Measurements from ENCODE around the gene SPATA13.

GRCh38 chr13:24308488-24309020, 148.0 kb downstream of the SPATA13 start:
- TF ChIP-seq OSR1 (CRISPR knock-in tag; IDR thresholded peaks at IDR 0.05) = no peak
- no peak for TF ChIP-seq PATZ1 (CRISPR knock-in tag; IDR thresholded peaks at IDR 0.05; ENCODE audit: borderline replicate concordance)
- no peak for TF ChIP-seq SNAI2 (CRISPR knock-in tag; IDR thresholded peaks at IDR 0.05)
- TF ChIP-seq ARNTL (CRISPR knock-in tag; IDR thresholded peaks at IDR 0.05; ENCODE audit: borderline replicate concordance, low read depth) = no peak
- TF ChIP-seq RARB (CRISPR knock-in tag; IDR thresholded peaks at IDR 0.05) = no peak
- no peak for TF ChIP-seq ZNF8 (CRISPR knock-in tag; IDR thresholded peaks at IDR 0.05)
- no peak for TF ChIP-seq CREB5 (CRISPR knock-in tag; IDR thresholded peaks at IDR 0.05; ENCODE audit: low read depth)
- TF ChIP-seq ESRRG (CRISPR knock-in tag; IDR thresholded peaks at IDR 0.05) = no peak
- TF ChIP-seq TCF4 (CRISPR knock-in tag; IDR thresholded peaks at IDR 0.05; ENCODE audit: borderline replicate concordance) = no peak
- no peak for TF ChIP-seq TOX (CRISPR knock-in tag; IDR thresholded peaks at IDR 0.05; ENCODE audit: borderline replicate concordance)

Data from SK-N-SH treated with all-trans-retinoic acid at 6 μM for 48 hours (cell line).